Putamen (tissue), 1 donor: ENCODE results near the gene ATOH8.

Experiments
- DNase-seq: peaks from one replicate; pipeline ENCODE4 v3.0.0-alpha.2; 2016; ENCODE audit warnings: low spot score

ATOH8 gene

DNA sequence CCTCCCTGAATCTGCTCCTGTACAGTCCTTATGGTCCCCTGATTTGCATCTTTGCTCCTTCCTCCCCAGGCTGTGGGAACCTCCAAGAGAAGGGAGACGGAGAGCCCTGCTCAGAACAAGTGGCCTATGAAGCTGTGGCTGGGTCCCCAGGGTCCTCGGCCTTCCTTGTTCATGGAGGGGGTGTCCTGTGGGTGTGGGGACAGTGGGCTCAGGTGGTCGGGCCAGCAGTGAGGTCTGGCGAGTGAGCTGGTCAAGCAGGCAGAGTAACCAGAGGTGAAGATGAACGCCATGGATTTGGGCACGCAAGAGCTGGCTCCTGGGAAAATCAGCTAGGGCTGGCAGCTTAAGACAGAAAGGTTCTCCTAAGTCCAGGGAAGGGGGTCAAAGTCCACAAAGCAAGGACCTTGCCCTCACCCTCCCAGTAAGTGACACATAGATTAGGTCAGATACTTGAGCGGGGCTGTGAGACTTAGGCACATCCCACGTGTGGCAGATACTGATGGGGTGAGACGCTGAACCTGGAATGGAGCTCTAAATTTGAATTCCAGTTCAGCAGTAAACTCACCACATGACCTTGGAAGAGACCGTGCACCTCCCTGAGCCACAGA is 34.8 kb upstream of the ATOH8 start:
- DNase-seq, result no peak

DNA sequence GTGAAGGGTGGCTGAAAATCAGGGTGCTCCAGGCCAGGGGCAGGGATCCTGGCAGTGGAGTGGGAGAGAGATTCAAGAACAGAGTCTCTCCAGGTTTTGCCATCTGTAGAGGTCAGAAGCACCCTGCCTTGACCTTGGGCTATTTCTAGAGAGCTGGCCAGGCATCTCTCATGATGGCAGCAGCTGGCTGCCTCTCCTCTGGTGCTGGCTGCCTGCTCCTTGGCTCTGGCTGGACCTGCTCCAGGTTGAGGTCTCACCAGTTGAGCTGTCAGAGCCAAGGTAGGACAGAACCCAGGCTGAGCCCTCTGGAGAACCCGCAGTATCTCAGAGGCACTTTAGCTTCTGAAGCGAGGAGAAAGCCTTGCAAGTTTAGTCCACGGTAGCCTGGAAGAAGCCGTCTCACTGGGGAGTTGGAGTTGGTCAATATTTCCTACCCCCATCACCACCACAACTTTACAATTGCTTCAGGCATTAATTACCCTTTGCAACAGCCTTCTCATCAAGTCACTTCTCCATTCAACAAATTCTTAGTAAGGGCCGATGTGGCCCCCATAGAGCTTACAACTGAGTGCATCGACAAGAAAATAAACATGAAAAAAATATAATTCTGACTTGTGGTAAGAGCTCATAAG is 34.1 kb upstream of the ATOH8 start:
- DNase-seq, result no peak

DNA sequence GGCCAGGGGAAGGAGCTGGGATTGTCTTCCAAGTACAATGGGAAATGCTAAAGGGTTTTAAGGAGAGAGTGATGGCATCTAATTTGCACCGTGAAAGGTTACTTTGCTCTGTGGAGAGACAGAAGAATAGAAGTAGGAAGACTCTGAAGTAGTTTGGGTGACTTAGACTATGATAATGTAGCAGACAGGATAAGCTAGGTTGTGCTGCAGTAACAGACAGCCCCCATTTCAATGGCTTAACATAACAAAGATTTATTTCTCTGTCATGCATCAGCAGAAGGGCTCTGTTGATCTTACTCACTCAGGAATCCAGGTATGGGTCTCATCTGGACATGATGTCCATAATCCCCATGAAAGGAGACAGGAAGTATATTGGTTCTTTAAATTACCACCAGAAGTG is 33.3 kb upstream of the ATOH8 start:
- no peak for DNase-seq

DNA sequence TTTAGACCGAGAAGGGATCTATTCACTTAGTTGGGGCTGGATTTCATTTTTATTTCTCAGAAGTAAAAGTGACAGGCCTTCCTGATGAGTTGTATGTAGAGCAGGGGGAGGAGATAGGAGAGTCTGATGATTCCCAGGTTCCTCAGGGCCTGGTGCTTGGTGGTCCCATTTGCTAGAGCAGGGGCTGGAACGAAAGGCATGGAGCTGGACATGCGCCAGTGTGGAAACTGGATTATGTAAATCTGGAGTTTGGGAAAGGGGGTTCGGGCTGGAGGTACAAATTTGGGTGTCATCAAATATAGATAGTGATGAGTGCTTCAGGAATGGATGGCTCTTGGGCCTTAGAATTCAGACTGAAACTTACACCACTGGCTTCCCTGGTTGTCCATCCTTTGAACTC is 32.1 kb upstream of the ATOH8 start:
- no peak for DNase-seq

DNA sequence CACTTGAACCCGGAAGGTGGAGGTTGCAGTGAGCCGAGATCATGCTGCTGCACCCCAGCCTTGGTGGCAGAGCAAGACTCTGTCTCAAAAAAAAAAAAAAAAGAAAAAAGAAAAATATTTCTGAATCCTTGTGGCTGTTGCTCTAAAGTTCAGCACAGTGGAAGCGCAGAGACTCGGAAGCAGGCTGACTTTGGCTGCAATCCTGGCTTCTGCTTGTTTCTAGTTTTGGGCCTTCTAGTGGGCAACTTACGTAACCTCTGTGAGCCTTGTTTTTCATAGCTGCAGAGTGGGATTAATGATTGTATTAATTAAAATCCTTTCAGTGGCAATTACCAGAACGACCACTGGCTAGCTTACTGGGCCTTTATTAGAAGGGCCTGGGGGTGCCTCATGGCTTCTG is 31.3 kb upstream of the ATOH8 start:
- no peak for DNase-seq

DNA sequence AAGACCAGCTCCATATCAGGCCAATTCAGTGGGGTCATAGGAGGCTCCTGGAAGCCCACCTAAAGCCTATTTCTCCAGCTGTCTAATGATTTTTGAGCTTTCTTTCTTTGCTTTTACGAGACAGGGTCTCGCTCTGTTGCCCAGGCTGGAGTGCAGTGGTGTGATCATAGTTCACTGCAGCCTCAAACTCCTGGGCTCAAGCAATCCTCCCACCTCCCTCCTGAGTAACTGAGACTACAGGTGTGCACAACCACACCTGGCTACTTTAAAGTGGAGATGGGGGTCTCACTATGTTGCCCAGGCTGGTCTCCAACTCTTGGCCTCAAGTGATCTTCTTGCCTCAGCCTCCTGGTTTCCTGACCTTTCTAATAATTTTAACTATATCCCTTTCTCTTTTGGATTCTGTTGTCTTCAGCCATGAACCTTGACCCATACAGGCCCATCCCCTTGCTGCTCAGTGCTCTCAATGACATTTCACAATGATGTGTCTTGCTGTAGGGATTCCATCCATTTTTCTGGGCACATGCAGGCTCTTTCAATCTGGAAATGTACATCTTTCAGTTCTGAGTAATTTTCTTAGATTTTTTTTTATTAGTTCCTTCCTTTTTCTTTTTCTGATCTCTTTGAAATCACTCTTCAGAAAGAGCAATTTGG is 30.0 kb upstream of the ATOH8 start:
- no peak for DNase-seq

DNA sequence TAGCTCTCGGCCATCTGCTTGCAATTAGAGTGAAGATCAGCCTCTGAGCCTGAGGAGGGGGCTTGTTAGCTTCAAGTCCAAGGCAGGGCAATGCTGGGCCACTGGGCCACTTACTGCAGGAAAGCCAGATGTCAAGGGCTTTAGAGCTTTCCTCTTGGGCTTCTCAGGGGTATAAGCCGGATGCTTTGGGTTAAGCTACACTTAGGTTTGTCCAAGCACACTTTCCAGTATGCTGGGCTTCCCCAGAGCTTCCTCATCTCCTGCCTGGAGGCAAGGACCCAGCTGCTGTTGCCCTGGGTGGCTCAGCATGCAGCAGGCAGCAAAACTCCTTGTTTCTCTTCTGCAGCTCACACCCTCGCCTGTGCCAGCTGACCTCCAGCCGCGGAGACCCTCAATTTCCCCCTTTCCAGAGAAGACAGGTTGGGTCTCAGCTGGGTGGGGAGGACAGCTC is 29.0 kb upstream of the ATOH8 start:
- DNase-seq, result no peak

DNA sequence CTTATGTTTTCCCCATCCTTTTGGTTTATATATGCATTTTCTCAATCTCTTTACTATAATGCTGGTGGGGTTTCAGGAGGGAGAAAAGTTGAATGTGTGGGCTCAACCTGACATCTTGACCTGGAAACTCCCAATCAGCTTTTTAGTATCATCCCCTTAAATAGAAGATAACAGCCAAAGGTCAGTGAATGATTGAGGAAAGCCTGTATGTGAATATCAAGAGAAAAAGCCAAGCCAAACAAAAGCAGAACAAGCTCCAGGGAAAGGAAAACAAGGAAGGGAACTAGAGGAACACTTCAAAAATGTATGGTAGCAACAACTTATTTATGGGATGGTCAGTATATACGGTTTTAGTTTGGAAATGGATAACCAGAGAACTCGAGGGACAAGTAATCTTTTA is 28.3 kb upstream of the ATOH8 start:
- no peak for DNase-seq

DNA sequence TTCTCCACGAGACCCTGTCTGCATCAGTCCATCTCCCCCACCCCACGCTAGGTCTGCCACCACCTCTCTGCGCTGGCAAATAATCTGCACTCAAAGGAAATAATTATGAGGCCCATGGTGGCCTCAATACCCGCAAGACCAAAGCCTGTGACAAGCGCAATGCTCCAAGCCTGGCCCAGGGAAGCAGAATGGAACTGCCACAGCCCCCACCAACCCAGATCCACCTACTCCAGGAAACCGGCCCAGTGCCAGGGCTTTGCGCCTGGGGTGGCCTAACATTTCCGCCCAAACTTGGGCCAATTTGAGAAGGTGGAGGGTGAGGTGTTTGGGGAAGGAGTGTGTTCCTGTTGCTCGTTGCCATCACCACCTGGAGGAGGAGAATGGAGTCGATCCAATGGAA is 26.0 kb upstream of the ATOH8 start:
- DNase-seq, result no peak

DNA sequence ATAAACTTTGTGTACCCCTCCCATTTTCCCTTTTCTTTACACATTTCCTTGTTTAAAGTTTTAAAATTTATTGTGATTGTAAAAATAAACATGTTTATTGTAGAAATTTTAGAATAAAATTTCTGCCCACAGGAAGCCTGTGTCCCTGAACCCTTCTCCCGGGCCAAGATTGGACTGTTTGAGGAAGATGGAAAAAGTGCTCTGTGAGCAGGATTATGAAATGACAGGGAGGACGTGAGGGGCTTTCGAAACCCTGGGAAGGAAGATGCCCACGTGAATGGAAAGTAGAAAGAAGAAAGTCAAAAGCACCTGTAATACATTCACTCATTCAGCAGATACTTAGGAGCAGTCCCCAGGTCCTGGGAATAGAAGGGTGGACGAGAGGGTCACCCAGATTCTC is 25.4 kb upstream of the ATOH8 start:
- DNase-seq, result no peak

DNA sequence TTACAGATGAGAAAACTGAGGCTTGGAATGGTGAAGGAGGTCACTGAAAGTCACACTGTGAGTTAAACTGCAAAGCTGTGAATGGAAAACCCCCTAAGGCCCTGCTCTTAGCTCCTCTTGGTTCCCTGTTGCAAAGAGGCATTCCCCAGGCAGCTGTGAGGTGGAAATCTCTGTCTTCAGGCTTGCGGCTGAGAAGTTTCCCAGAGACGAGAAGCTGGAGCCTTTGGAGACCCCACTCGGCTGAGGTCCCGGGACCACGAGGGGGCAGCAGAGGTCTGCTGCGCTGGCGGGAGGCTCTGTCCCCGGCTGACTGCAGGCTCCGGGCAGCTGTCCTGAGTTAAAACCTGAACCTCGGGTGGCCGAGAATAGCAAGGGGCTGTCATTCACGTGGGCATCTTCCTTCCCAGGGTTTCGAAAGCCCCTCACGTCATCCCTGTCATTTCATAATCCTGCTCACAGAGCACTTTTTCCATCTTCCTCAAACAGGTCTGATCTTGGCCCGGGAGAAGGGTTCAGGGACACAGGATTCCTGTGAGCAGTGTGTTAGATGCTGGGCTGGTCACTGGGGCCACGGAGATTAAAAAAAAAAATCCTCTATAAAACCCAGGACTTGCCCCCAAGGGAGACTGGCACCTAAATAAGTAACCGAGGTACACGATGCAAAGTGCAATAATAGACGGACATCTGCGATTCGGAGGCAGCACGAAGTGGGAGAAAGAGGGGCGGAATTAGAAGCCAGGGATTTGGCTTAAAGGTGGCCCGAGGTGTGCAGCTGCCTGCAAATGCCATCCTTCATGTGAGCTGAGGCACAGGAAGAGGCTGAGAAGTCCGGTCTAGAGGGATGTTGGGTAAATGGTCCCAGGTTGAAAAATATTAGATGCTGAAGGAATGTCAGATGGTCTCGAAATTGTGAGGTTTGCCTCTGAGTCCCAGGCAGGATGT is 24.6 kb upstream of the ATOH8 start:
- peak; percentile 79 for DNase-seq

DNA sequence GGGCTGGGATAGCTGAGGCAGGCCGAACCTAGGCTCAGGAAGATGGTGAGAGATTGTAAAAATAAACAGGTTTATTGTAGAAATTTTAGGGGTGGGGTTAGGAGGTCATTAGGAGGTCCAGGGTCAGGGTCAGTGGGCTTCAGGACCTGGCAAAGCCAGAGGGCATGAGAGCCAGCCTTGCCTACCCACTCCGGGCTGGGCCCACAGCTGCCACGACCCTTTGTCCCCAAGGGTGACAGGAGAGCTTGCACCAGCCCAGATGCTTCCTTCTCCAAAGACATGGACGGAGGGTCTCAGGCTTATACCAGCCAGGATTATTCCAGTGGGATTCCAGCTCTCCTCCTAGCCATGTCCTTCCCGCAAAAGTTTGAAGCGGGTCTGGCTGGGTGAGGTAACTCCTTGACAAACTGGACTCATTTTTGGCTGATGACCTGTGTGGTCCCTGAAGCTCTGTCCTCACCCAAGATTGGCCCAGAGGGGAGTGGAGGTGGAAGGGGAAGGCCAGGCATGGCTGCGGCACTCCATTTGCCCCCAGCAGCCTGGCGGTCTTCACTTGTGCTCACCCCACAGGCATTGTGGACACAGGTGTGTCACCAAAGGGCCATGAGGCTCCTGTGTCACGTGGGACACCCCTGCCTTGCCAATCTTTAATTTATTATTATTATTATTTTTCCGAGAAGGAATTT is 23.8 kb upstream of the ATOH8 start:
- DNase-seq, result no peak

DNA sequence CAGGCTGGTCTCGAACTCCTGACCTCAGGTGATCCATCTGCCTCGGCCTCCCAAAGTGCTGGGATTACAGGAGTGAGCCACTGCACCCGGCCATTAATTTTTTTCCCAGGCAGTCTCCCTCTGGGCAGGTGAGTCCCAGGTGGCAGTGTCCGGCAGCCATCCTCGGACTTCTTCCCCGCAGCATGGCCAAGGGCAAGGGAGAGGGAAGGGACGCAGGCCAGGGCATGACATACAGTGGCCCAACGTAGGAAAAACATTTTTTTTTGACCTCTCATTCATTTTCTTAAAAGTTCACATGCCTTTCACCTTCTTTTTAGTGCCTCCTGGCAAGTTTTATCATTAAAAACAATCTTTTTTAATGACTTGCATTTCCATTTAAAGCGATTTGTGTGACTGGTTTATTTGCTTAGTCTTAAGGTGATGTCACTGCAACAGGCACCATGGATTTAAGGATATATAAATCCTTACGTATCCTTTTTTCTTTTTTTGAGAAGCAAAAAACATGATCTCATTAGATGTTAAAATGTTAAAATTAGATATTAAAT is 23.0 kb upstream of the ATOH8 start:
- no peak for DNase-seq

DNA sequence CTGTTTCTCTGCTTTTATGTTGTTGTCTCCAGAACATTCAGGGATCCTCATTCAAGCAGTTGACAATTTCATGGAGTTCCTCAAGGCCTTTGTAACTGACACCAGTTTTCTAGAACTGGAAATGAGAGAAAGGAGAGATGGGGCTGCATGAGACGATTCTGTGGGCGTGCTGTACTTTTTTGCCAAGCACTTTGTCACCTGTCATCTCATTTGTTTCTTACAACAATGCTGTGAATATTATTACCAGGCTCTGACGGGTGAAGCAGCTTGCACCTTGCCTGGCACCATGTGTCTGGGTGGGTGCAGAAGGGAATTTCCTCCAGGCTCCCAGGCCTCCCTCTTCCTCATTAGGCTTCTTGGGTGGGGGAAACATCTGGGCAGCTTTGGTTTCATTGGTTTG is 22.2 kb upstream of the ATOH8 start:
- no peak for DNase-seq

DNA sequence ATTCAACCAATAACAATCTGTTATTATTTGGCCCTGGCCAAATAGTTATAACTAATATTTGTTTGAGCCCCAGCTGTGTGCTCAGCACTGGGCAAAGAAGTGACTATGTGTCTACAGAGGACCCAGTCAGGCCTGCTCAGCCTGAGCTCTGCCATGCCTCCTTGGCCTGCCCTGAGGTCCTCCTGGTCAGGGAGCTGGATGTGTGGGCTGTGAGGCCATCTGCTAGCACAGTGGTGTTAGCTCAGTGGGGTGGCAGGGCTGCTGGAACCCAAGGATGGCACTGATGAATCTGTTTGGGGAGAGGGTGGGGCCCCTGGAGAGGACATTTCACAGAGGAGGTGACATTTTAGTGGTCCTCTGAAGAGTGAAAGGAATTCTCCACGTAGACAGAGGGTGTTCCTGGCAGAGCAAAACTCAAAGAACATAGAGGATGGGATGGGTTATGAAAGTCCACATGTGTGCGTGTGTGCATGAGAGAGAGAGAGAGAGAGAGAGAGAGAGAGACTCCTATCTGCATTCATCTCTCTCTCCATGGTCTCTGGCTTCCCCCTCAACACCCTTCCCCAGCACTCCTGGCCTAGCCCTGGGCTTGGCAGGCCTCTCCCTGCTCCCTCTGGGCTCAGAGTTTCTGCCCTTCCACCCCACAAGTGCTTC is 21.2 kb upstream of the ATOH8 start:
- DNase-seq, result no peak

DNA sequence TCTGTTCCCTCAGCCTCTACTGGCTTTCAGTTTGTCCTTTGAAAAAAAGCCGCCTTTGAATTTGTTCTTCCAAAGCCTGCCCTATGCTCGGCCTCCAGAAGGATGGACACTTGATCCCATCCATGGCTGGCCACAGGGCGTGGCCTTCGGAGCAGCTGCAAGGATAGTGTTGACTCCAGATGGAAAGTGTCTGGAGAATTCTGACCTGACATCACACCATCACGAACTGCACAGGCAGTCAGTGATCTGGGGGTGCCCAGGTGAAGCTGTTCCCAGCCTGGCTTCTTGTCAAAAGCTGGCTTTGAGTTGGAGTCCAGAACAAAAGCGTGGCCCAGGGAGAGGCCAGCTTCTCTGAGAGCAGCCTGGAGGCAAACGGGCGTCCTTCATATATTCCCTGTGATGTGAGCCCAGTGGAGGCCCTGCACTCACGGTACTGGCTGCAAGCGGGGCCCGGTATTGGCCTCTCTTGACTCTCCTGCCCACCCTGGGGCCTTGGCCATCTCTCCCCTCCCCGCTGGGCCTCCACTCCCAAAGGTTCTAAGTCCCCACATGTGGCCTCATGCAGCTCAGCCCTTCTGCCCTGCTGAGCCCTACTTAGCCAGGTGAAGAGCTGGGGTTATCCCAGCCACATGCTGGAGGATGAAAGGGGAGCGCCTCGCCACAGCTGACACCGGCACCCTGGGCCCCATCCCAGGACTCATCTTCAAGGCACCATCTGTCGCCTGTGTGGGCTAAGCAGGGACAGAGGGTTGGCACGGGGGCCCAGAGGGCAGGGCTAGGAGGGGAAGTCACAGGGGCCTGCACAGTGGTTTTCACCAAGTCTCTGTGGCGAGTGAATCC is 20.4 kb upstream of the ATOH8 start:
- no peak for DNase-seq

DNA sequence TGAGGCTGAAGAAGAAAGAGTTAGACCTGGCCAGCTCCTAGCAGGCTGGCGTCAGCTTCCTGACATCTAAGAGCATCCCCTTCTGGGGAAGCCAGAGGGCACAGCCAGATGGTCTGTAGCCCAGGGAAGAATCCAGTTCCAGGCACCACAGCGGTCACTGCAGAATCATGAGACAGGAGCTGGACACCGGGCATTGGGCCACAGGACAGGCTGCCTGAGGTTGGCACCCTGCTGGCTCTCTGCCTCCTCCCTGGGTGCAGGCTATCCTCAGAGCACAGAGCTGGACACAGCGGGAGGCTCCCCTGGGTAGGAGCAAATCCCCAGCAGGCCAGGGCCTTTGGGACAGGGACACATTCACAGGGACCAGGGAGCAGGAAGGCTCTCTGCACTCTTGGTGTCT is 19.8 kb upstream of the ATOH8 start:
- DNase-seq, result no peak

DNA sequence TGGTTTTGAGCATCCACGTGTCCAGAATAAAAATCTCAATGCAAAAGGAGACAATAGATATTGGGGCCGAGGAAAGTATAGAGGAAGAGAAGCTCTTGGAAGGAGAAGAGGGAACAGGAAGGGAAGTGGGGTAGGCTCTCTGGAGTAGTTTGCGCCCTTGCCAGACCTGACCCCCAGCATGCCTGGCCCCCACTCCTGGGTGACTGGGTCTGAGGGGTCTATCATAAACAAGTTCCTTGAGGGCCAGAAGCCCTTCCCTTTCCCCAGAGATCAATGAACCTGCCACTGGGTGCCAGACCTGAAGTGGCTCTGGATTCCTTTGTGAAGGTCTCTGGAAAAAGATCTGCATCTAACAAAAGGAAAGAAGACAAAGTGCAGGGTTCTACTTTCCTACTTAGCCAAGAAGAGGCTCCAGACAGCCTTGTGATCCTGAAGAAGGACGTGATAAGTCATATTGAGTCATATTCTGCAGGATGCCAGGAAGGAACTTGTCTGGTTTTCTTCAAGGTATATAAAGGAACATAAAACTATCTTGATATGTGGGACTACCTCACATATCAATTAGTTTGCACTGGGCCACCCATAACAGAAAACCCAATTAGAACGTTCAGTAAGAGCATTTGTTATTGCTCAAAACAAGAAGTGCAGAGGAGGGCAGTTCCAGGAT is 18.7 kb upstream of the ATOH8 start:
- DNase-seq, result no peak

DNA sequence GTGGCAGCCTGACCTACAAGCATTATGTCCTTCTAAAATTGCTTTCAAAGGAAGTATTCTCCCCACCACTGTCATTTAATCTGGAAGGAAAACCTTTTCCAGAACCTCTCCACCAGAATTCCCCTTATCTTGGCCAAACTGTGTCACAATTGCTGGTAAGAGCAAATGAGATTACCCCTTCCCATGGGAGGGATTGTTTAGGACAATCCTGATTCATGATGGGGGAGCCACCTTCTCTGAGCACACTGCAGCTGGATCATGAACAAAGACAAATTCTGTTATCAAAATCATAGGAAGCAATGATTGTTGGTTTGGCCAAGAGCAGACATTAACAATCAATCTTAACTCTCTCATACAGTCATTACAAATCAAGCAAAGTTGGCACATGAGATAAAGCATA is 18.1 kb upstream of the ATOH8 start:
- DNase-seq, result no peak
